ENCODE data around the gene PLEKHA5. TPM values are rescaled to one million over a fixed set of nuclear protein-coding genes. Genes with fewer than 3 reads are reported as not detected.

Gene PLEKHA5
- total RNA-seq, 1 donor from 2014 or later = 2.0 TPM

- no peaks in the 10 kb centered on the region for H3K36me3 Mint-ChIP-seq (ENCODE audit: low read depth)
- no peak overlapping the region for H3K27ac Mint-ChIP-seq
- H3K27me3 Mint-ChIP-seq (ENCODE audit: insufficient read depth) = peaks cover under 1% of the 10 kb centered on the region
- DNase-seq (ENCODE audit: low spot score) = no peak
- no peaks in the 10 kb centered on the region for H3K4me1 Mint-ChIP-seq (ENCODE audit: low read depth)
- intact Hi-C loops (cut with micrococcal nuclease) = no loop called here
- no peaks in the 10 kb centered on the region for H3K9me3 Mint-ChIP-seq
- no peak overlapping the region for H3K4me3 Mint-ChIP-seq
Observed at GRCh38 chr12:19113464-19113863, 16.1 kb upstream of the PLEKHA5 start.

- H3K9me3 Mint-ChIP-seq = no peaks in the 10 kb centered on the region
- H3K27ac Mint-ChIP-seq = no peak overlapping the region
- no peak overlapping the region for H3K4me3 Mint-ChIP-seq
- intact Hi-C loops (cut with micrococcal nuclease) = no loop called here
- no peaks in the 10 kb centered on the region for H3K4me1 Mint-ChIP-seq (ENCODE audit: low read depth)
- no peaks in the 10 kb centered on the region for H3K36me3 Mint-ChIP-seq (ENCODE audit: low read depth)
- peaks cover 3% of the 10 kb centered on the region for H3K27me3 Mint-ChIP-seq (ENCODE audit: insufficient read depth)
- no peak for DNase-seq (ENCODE audit: low spot score)
Observed at GRCh38 chr12:19115285-19115684, 14.2 kb upstream of the PLEKHA5 start.

- no peak for DNase-seq (ENCODE audit: low spot score)
- H3K4me1 Mint-ChIP-seq (ENCODE audit: low read depth) = no peaks in the 10 kb centered on the region
- H3K9me3 Mint-ChIP-seq = no peaks in the 10 kb centered on the region
- no peak overlapping the region for H3K27ac Mint-ChIP-seq
- H3K4me3 Mint-ChIP-seq = no peak overlapping the region
- intact Hi-C loops (cut with micrococcal nuclease) = no loop called here
- no peaks in the 10 kb centered on the region for H3K36me3 Mint-ChIP-seq (ENCODE audit: low read depth)
- peaks cover 4% of the 10 kb centered on the region for H3K27me3 Mint-ChIP-seq (ENCODE audit: insufficient read depth)
Observed at GRCh38 chr12:19119440-19119839, 10.1 kb upstream of the PLEKHA5 start.

- Mint-ChIP-seq H3K4me3 (no peak overlapping the region), H3K27me3 (ENCODE audit: insufficient read depth) (peaks cover 4% of the 10 kb centered on the region), H3K36me3 (ENCODE audit: low read depth) (no peaks in the 10 kb centered on the region), H3K4me1 (ENCODE audit: low read depth) (no peaks in the 10 kb centered on the region), H3K9me3 (no peaks in the 10 kb centered on the region), H3K27ac (no peak overlapping the region)
- intact Hi-C loops (cut with micrococcal nuclease) = no loop called here
- no peak for DNase-seq (ENCODE audit: low spot score)
Observed at GRCh38 chr12:19120795-19121194, 8.7 kb upstream of the PLEKHA5 start.

DNA sequence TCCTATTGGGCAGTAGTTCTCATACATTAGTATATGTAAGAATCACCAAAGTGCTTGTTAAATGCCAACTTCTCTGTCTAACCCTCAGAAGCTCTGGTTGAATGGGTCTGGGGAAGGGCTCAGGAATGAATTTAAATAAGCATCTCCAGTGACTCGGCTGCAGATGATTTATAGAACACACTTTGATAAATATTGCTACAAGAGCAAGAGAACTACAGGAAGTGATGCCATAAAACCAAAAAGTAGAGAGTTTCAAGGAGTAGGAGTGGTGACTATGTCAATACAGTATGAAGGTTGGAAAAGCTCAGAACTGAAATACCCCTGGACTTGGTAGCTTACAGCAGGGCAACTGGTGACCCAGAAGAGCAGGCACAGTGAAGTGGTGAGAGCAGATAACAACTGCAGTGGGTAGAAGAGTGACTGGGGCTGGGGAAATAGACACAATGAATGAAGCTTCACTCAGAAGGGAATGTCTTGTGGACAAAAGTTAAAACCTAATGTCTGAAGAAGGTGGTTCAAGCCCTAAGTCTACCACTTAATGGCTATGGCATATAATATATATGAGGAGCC lies 8.0 kb upstream of the PLEKHA5 start:
- Mint-ChIP-seq H3K36me3 (ENCODE audit: low read depth) (no peaks in the 10 kb centered on the region), H3K9me3 (no peaks in the 10 kb centered on the region), H3K4me3 (no peak overlapping the region), H3K4me1 (ENCODE audit: low read depth) (no peaks in the 10 kb centered on the region), H3K27ac (no peak overlapping the region), H3K27me3 (ENCODE audit: insufficient read depth) (peaks cover 4% of the 10 kb centered on the region)
- intact Hi-C loops (cut with micrococcal nuclease) = no loop called here
- no peak for DNase-seq (ENCODE audit: low spot score)

- no peak for DNase-seq (ENCODE audit: low spot score)
- H3K27ac Mint-ChIP-seq = no peak overlapping the region
- no peaks in the 10 kb centered on the region for H3K4me1 Mint-ChIP-seq (ENCODE audit: low read depth)
- no peaks in the 10 kb centered on the region for H3K36me3 Mint-ChIP-seq (ENCODE audit: low read depth)
- H3K4me3 Mint-ChIP-seq = no peak overlapping the region
- intact Hi-C loops (cut with micrococcal nuclease) = no loop called here
- peaks cover 14% of the 10 kb centered on the region for H3K9me3 Mint-ChIP-seq
- peaks cover 23% of the 10 kb centered on the region for H3K27me3 Mint-ChIP-seq (ENCODE audit: insufficient read depth)
Observed at GRCh38 chr12:19125325-19125724, 4.2 kb upstream of the PLEKHA5 start.

DNA sequence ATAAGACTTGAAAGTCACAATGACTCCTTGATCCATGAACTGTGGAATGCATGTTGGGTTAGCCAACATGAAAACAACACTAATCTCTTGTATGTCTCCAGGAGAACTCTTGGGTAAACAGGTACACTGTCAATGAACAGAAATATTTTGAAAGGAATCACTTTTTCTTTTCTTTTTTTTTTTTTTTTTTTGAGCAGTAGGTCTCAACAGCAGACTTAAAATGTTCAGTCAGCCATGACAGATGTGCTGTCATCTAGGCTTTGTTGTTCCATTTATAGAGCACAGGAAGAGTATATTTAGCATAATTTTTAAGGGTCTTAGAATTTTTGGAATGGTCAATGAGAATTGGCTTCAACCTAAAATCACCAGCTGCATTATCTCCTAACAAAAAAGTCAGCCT lies 2.3 kb upstream of the PLEKHA5 start:
- H3K9me3 Mint-ChIP-seq = peaks cover 14% of the 10 kb centered on the region
- H3K36me3 Mint-ChIP-seq (ENCODE audit: low read depth) = no peaks in the 10 kb centered on the region
- no peak for DNase-seq (ENCODE audit: low spot score)
- peaks cover 39% of the 10 kb centered on the region for H3K27me3 Mint-ChIP-seq (ENCODE audit: insufficient read depth)
- peaks cover 14% of the 10 kb centered on the region for H3K4me1 Mint-ChIP-seq (ENCODE audit: low read depth)
- H3K27ac Mint-ChIP-seq = no peak overlapping the region
- H3K4me3 Mint-ChIP-seq = no peak overlapping the region
- intact Hi-C loops (cut with micrococcal nuclease) = no loop called here

DNA sequence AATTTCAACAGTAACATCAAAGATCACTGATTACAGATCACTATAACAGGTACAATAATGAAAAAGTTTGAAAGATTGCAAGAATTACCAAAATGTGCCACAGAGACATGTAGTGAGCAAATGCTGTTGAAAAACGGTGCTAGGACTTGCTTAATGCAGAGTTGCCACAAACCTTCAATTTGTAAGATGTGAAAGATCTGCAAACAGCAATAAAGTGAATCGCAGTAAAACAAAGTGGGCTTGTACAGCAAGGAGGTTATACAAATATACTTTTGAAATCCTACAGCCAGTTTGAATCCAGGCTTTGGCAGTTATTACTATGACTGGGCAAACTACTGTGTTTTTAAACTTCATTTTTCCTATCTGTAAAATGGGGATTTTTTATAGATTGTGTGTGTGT lies 1.0 kb upstream of the PLEKHA5 start:
- H3K27me3 Mint-ChIP-seq (ENCODE audit: insufficient read depth) = peaks cover 41% of the 10 kb centered on the region
- no peak overlapping the region for H3K27ac Mint-ChIP-seq
- H3K36me3 Mint-ChIP-seq (ENCODE audit: low read depth) = no peaks in the 10 kb centered on the region
- DNase-seq (ENCODE audit: low spot score) = no peak
- H3K4me3 Mint-ChIP-seq = peak overlapping the region; percentile 81
- H3K9me3 Mint-ChIP-seq = peaks cover 14% of the 10 kb centered on the region
- peaks cover 14% of the 10 kb centered on the region for H3K4me1 Mint-ChIP-seq (ENCODE audit: low read depth)
- intact Hi-C loops (cut with micrococcal nuclease) = no loop called here

DNA sequence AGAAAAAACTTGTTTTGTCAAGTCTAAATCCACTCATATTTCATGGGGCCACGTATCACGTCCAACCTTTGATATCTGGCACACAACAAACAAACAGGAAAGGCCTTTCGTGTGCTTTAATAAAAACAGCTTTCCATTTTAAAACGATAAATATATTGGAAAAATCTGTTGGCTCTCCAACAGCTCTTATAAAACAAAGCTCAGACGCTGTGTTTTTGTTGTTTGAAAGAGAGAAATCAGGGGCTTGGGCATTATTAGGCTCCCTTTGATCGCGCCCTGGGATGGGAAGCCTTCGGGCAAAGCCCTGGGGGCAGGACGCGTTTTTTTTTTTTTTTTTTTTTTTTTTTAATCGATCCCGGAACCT lies 429 bp upstream of the PLEKHA5 start:
- no peaks in the 10 kb centered on the region for H3K36me3 Mint-ChIP-seq (ENCODE audit: low read depth)
- H3K4me1 Mint-ChIP-seq (ENCODE audit: low read depth) = peaks cover 14% of the 10 kb centered on the region
- intact Hi-C loops (cut with micrococcal nuclease) = no loop called here
- DNase-seq (ENCODE audit: low spot score) = no peak
- no peak overlapping the region for H3K27ac Mint-ChIP-seq
- H3K4me3 Mint-ChIP-seq = peak overlapping the region; percentile 81
- H3K9me3 Mint-ChIP-seq = peaks cover 14% of the 10 kb centered on the region
- H3K27me3 Mint-ChIP-seq (ENCODE audit: insufficient read depth) = peaks cover 46% of the 10 kb centered on the region

GRCh38 chr12:19130224-19131024 lies 891 bp downstream of the PLEKHA5 start:
- no peak for DNase-seq (ENCODE audit: low spot score)
- Mint-ChIP-seq H3K36me3 (ENCODE audit: low read depth) (no peaks in the 10 kb centered on the region), H3K9me3 (peaks cover 14% of the 10 kb centered on the region), H3K4me3 (peak overlapping the region; percentile 84), H3K4me1 (ENCODE audit: low read depth) (peaks cover 14% of the 10 kb centered on the region), H3K27ac (peak overlapping the region; percentile 57), H3K27me3 (ENCODE audit: insufficient read depth) (peaks cover 52% of the 10 kb centered on the region)
- intact Hi-C loops (cut with micrococcal nuclease) = no loop called here

DNA sequence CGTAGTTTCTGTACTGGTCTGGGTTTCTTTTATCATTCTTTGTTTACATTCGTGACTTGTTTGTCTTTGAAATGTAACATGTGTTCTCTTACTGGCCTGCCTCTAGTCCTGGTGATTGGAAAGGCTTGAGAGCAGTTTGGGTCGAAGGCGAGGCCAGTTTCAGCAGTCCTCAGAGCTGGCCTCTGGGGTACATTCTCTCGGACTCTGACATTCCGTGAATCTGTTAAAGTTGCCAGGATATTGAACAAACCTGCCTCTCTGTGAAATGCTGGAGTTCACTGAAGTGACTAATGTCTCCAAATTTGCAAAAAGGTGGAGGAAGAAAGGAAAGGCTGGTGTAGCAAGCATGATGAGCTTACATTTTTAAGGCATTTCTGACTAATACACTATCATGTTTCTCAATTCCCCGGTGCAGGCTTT lies 1.5 kb downstream of the PLEKHA5 start:
- Mint-ChIP-seq H3K27ac (peak overlapping the region; percentile 57), H3K36me3 (ENCODE audit: low read depth) (no peaks in the 10 kb centered on the region), H3K4me1 (ENCODE audit: low read depth) (peaks cover 14% of the 10 kb centered on the region), H3K4me3 (peak overlapping the region; percentile 84), H3K27me3 (ENCODE audit: insufficient read depth) (peaks cover 52% of the 10 kb centered on the region), H3K9me3 (peaks cover 14% of the 10 kb centered on the region)
- intact Hi-C loops (cut with micrococcal nuclease) = no loop called here
- no peak for DNase-seq (ENCODE audit: low spot score)

DNA sequence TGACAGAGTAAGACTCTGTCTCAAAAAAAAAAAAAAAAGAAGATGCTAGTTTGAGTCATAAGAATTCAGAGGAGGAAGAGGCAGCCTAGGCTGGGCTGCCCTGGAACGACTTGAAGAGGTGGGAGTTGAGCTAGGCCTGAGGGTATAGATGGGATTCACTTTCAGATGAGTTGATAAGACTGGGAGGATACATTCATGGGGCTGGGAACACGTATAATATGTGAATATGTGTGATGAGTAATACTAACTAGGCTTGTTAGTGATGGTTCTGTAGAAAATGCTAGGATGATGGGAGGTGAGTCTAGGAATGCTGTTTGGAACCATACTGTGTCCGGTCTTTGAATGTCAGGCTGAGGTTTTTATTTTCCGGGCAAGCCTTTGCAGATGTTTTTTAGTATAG lies 9.0 kb downstream of the PLEKHA5 start:
- Mint-ChIP-seq H3K27me3 (ENCODE audit: insufficient read depth) (peaks cover 10% of the 10 kb centered on the region), H3K27ac (no peak overlapping the region), H3K36me3 (ENCODE audit: low read depth) (no peaks in the 10 kb centered on the region), H3K9me3 (no peaks in the 10 kb centered on the region), H3K4me3 (no peak overlapping the region), H3K4me1 (ENCODE audit: low read depth) (no peaks in the 10 kb centered on the region)
- no peak for DNase-seq (ENCODE audit: low spot score)
- intact Hi-C loops (cut with micrococcal nuclease) = no loop called here

- Mint-ChIP-seq H3K4me3 (no peak overlapping the region), H3K9me3 (no peaks in the 10 kb centered on the region), H3K27ac (no peak overlapping the region), H3K27me3 (ENCODE audit: insufficient read depth) (peaks cover 7% of the 10 kb centered on the region), H3K36me3 (ENCODE audit: low read depth) (no peaks in the 10 kb centered on the region), H3K4me1 (ENCODE audit: low read depth) (no peaks in the 10 kb centered on the region)
- DNase-seq (ENCODE audit: low spot score) = no peak
- intact Hi-C loops (cut with micrococcal nuclease) = no loop called here
Observed at GRCh38 chr12:19138956-19139355, 9.4 kb downstream of the PLEKHA5 start.

Data from activated T-helper 1 cell treated with anti-CD3 and anti-CD28 coated beads, Interleukin-12 subunit alpha, Interleukin-12 subunit beta, Interleukin-2, Interleukin-4 antibody, amounts not matched to agents 30 ng/mL and 10 ng/mL and 1 ng/mL, durations not matched to agents 14 hours and 24 hours and 36 hours (primary cell).